Measurements from ENCODE around the gene SPOP. TPM values are rescaled to one million over a fixed set of nuclear protein-coding genes. Genes with fewer than 3 reads are reported as not detected.
"Not testable (repeated sequence)": the region's sequence is repeated elsewhere in the genome, so short reads cannot be mapped to it uniquely, and the experiment has no call there.

The SPOP gene
- total RNA-seq, 1 donor from 2014 or later = 32.1 TPM

GRCh38 chr17:49552070-49552751 lies 125.7 kb downstream of the SPOP start:
- Histone ChIP-seq H3K36me3 (ENCODE audit: control insufficient read depth, insufficient read depth, low read length) (no peaks in the 10 kb centered on the region), H3K4me3 (ENCODE audit: low read depth, low read length) (no peak overlapping the region), H3K27me3 (ENCODE audit: control insufficient read depth, insufficient read depth, low read length) (peaks cover 6% of the 10 kb centered on the region)
- DNase-seq (ENCODE audit: low read depth) = peak; percentile 73
- peak; percentile 70 for FAIRE-seq
- TF ChIP-seq, protein P1, sequence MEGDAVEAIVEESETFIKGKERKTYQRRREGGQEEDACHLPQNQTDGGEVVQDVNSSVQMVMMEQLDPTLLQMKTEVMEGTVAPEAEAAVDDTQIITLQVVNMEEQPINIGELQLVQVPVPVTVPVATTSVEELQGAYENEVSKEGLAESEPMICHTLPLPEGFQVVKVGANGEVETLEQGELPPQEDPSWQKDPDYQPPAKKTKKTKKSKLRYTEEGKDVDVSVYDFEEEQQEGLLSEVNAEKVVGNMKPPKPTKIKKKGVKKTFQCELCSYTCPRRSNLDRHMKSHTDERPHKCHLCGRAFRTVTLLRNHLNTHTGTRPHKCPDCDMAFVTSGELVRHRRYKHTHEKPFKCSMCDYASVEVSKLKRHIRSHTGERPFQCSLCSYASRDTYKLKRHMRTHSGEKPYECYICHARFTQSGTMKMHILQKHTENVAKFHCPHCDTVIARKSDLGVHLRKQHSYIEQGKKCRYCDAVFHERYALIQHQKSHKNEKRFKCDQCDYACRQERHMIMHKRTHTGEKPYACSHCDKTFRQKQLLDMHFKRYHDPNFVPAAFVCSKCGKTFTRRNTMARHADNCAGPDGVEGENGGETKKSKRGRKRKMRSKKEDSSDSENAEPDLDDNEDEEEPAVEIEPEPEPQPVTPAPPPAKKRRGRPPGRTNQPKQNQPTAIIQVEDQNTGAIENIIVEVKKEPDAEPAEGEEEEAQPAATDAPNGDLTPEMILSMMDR (IDR thresholded peaks at IDR 0.05; ENCODE audit: insufficient read depth, low read length, severe bottlenecking) = no peak

DNA sequence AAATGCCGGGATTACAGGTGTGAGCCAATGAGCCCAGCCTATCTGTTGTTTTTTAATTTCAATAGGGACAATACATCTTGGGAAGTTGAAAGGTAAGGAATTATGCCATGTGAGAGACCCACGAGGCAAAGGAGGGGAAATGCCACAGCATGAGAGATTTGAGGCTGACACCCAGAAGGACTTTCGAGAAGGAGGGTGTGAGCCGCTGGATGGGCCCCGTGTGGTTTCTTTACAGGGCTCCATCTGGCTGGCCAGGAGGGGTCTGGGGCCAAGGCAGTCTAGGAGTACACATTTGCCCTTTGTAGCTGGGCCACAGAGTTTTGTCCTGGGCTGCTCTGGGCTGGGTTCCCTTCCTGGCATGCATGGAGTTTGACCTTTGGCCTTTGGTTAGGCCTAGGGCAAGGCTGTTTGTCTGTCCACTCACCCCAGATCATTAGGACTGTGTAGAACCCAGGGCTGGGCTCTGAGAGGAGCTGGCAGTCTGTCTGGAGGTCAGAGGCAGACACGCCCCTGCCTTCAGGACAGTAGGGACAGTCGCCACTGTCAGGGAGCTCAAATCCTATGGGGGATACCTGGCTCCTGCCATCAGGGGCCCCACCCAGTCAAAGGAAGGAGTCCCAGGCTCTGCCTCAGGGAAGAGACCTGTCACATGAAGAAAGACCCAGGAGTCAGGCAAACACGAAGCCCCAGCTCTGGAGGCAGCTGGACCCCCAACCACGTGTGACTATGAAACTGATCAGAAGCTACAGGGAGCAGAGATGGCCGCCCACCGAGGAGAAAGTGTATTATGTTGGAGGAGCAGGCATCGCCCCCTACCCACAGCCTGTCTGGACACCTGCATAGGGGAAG lies 126.5 kb downstream of the SPOP start:
- H3K27me3 ChIP-seq (ENCODE audit: control insufficient read depth, insufficient read depth, low read length) = peaks cover 6% of the 10 kb centered on the region
- DNase-seq (ENCODE audit: low read depth) (no peak), FAIRE-seq (no peak)
- H3K36me3 ChIP-seq (ENCODE audit: control insufficient read depth, insufficient read depth, low read length) = no peaks in the 10 kb centered on the region
- no peak overlapping the region for H3K4me3 ChIP-seq (ENCODE audit: low read depth, low read length)
- TF ChIP-seq, protein P1 (IDR thresholded peaks at IDR 0.05; ENCODE audit: insufficient read depth, low read length, severe bottlenecking) = no peak

DNA sequence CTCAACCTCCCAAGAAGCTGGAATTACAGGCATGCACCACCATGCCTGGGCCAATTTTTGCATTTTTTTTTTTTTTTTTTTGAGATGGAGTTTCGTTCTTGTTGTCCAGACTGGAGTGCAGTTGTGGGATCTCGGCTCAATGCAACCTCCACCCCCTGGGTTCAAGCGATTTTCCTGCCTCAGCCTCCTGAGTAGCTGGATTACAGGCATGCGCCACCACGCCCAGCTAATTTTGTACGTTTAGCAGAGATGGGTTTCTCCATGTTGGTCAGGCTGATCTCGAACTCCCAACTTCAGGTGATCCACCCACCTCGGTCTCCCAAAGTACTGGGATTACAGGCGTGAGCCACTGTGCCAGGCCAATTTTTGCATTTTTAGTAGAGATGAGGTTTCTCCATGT lies 127.1 kb downstream of the SPOP start:
- not testable (repeated sequence) for H3K4me3 ChIP-seq (ENCODE audit: low read depth, low read length); H3K36me3 ChIP-seq (ENCODE audit: control insufficient read depth, insufficient read depth, low read length); H3K27me3 ChIP-seq (ENCODE audit: control insufficient read depth, insufficient read depth, low read length); FAIRE-seq; DNase-seq (ENCODE audit: low read depth)

DNA sequence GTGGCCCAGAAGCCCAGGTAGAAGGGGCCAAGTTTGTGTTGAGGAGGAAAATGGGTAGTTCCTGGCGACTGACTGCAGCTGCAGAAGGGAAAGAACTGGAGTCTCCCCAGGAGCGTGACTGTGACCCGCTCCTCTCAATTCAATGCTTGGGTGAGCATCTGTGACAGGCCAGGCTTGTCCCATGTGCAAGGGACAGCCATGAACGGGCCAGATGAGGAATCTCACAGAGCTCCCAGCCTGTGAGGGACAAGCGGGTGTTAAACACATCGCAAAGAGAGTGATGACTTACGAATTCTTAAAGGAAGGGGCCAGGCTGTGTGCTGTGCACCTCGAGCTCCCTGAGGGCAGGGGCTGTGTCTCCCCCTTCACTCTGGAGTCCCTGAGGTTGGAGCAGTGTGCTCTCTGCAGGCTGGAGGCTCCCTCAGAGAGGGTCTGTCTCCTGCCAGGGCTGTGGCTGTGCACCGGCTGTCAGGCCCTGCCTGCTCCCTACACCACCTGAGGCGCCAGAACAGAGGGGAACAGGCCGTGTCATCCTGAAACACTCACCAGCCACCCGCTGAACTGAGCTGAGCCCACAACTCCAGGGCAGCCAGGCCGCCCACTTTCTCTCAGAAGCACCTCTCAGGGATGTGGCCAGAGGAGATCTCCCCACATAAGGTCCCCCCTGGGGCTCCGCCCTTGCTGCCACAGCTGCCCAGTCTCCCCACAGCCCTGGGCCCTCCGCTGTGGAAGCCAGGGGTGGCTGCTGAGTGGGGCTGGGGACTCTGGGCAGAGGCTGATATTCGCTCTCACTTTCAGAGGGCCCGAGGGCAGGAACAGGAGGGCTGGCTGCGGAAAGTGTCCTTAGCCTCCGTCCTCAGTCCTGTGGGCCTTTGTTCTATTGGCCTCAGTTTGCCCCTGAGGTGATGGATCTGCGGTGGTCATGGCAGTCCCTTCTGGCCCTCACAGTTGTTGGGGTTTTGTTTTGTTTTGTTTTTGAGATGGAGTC lies 127.9 kb downstream of the SPOP start:
- FAIRE-seq (peak; percentile 85), DNase-seq (ENCODE audit: low read depth) (no peak)
- H3K36me3 ChIP-seq (ENCODE audit: control insufficient read depth, insufficient read depth, low read length) = no peaks in the 10 kb centered on the region
- TF ChIP-seq, protein P1 (IDR thresholded peaks at IDR 0.05; ENCODE audit: insufficient read depth, low read length, severe bottlenecking) = no peak
- H3K27me3 ChIP-seq (ENCODE audit: control insufficient read depth, insufficient read depth, low read length) = peaks cover 6% of the 10 kb centered on the region
- no peak overlapping the region for H3K4me3 ChIP-seq (ENCODE audit: low read depth, low read length)

DNA sequence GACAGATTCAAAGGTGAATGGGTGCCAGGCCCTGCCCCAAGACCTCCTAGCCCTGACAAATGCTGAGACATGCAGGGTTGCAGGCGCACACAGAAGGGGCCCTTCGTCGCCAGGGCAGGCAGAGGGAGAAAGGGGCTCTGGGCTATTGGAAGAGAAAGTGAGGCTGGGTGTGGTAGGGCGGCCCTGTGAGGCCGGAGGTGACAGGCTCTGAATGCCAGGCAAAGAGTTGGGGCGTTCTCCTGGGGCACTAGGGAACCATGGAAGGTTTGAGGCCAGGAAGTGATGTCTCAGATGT lies 128.6 kb downstream of the SPOP start:
- H3K4me3 ChIP-seq (ENCODE audit: low read depth, low read length) = no peak overlapping the region
- H3K27me3 ChIP-seq (ENCODE audit: control insufficient read depth, insufficient read depth, low read length) = peaks cover 3% of the 10 kb centered on the region
- no peak for DNase-seq (ENCODE audit: low read depth)
- no peak for FAIRE-seq
- no peaks in the 10 kb centered on the region for H3K36me3 ChIP-seq (ENCODE audit: control insufficient read depth, insufficient read depth, low read length)
- TF ChIP-seq, protein P1 (IDR thresholded peaks at IDR 0.05; ENCODE audit: insufficient read depth, low read length, severe bottlenecking) = no peak

Other genes starting within 250 kb of the SPOP start
- 0.53 and 4.5 TPM in 2 replicates for gene NGFR, start 182.8 kb downstream of the SPOP start, total RNA-seq
- not detected in 2 replicates for gene NXPH3, start 102.2 kb downstream of the SPOP start, total RNA-seq
- 79.2 and 91.1 TPM in 2 replicates for gene SLC35B1, start 29.9 kb upstream of the SPOP start, total RNA-seq
- 0.53 and 1.9 TPM in 2 replicates for gene FAM117A, start 86.0 kb upstream of the SPOP start, total RNA-seq
- gene KAT7, start 110.6 kb upstream of the SPOP start, total RNA-seq = 12.4 and 18.8 TPM in 2 replicates
- gene TAC4, start 170.0 kb upstream of the SPOP start, total RNA-seq = not detected in 2 replicates